ENCODE data around the gene HSD17B2.
A peak's percentile ranks its signal among the peaks of the same experiment; 100 is the strongest.

HSD17B2 gene

DNA sequence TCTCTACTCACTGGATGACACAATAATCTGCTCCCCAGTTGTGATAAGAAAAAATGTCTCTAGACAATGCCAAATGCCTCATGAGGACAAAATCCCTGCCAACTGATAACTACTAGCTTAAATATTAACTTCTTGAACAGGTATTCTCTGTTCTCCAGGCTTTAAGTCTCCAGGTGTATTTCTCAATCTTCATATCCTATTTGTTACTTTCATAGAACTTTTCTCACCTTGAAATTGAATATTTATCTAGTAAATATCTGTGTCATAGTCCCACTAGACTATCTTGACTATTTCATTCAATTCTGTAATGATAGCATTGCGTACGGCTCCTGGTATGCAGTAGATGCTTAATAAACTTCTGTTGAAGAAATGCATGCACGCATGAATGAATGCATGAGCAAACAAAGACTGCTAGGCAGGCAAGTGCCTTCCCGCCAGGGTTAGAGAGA lies 15.9 kb downstream of the HSD17B2 start:
- no peak for DNase-seq

DNA sequence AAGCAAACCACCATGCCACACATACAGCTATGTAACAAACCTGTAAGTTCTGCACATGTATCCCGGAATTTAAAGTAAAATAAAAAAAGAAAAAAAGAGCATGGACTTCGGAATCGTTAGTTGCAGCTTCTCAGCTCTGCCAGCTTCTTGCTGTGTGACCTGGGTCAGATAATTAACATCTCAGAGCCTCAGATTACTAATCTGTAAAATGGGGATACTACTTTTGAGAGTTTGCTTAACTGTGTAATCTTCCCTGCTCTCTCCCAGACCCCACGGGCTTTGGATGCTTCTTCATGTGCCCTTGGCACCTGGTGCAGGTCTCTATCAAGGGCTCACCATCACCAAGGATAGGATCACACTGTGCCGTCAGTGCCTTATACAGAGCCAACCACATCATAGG lies 16.6 kb downstream of the HSD17B2 start:
- DNase-seq, result no peak

DNA sequence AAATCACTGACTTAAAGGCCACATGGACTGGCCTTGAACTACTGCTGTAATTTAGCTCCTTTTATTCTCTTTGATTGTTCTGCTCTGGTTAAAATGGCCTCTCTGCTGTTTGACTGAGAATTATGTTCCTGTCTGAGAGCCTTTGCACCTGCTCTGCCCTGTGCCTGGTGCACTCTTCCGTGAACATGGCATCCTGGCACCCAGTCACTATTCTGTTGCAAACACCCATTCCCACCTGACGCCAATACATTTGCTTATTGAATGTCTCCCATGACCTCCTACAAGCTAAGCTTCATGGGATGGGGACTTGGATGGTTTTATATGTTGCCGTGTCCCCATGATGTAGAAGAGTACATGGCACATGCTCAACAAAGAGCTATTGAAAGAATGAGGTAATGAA lies 20.1 kb downstream of the HSD17B2 start:
- DNase-seq, result no peak

DNA sequence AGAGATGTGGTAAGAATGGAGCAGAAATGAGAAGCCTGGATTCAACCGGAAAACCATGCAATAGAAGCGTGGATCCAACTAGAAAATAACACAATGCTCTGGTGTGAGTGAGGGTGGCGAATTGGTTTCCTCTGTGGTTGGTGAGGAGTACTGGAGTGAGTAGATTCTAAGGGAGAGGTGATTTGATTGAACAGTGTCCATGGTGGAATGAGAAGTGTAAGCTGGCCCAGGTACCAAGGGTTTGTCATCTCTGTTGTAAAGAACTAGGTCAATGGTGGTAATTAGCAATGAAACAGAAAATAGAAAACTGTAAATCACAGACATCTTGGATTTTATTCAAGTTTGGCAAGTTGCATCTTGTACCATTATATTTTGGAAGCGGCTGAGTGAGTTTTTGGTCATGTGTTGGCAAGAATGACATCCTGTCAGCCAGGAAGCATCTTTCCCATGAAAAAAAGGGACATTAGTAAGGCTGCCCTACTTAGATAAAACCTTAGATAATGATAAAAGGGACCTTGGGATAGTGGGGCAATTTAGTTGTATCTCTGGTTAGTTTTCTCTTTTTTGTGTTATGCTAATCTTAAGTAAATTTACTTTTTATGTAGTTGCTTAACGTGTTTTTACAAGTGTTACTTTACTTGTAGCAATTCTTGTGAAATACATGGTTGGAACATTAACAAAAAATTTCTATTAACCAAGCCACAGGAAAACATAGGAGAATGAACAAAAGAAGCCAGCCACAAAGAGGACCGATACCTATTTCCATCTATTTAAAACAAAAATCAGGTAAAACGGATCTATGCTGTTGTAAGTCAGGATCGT lies 20.9 kb downstream of the HSD17B2 start:
- DNase-seq, result no peak

DNA sequence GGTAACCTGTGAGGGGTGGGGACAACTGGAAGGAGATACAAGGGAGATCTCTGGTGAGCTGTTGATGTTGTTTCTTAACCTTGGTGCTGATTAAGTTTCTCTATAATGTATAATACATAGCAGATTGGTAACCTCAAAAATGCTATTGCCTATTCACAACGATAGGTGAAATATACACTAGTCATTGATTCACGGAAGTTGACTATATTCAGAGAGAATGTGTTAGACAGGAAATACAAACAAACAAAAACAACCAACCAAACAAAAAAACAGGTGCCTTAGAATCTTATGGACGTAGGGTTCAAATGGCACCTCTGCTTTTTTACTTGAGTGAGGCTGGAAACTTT lies 21.5 kb downstream of the HSD17B2 start:
- no peak for DNase-seq

DNA sequence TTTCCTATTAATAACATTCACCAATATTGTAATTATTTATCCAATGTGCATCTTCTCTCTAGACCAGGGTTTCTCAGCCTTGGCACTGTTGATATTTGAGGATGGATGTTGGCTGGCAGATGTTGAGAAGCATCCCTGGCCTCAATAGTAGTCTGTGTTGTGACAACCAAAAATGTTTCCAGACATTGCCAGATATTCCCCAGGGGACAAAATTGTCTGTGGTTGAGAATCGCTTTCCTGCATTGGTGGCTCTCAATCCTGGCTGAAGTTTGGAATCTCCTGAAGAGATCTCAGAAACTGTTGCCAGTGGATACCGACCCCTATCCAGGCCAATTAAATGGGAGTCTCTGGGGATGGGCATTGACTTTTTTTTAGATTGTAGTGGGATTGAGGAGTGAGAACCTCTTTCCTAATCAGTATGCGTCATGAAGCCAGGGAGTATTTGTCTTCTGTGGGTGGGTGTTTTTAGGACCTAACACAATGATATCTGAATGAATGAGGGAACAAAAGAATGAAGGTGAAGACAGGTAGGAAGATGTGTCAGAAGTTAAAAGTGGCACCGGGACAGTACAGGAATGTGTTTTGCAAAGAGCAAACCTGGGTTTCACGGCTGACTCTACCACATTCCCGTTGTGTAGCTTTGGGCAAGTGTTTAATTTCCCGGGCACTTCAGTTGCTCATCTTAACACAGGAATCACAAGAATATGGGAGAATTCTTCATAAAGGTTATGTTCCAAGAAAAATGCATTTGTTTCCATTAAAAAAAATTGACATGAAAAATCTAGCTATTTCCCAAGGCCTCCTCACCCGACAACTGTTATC lies 24.3 kb downstream of the HSD17B2 start:
- no peak for DNase-seq

DNA sequence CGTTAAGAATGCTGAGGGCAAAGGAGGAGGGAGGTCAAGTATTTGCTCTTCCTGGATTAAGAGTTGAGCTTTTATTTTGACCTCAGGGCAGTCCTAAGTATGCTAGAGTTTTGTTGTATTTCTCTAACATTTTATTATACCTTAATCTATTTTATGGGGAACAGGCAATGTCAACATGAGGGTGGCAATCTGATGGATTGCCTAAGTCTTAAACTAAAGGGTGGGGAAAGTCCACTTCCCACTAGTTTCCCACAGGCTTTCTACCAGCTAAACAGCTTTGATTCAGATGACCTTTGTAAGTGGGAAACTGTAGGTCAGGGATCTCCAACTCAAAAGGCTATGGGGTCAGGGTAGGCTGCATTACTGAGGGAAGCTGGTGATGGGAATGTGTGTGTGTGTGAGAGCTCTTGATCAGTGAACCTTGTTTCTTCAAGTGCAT lies 24.9 kb downstream of the HSD17B2 start:
- no peak for DNase-seq

DNA sequence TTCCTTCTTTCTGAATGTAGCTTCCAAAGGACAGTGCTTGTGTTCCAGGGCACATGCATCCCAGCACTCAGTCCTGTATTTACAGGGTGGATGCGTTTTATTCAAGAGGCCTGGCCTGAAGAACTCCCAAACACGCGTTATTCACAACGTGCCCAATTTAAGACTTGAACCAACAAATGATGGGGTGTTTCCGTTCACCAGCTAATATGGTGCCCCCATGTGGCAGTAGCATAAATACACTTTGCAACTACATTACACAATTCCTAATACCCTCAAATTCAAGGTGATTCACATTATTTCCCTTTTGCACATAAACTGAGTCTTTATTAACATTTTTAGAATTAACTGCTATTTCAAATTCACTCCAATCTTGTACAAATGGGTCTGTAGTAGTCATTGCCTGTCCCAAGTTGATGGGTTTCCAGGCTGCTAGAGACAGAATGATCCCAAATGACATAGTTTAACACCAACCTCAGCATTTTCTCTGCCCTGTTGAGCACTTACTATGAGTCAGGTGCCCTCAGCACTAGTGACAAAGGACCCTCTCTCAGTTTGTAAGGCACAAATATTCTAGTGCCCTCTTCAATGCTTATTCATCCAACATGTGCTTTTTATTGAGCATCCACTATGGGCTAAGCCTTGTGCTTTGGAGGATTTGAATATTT lies 26.9 kb downstream of the HSD17B2 start:
- DNase-seq, result peak; percentile 4

DNA sequence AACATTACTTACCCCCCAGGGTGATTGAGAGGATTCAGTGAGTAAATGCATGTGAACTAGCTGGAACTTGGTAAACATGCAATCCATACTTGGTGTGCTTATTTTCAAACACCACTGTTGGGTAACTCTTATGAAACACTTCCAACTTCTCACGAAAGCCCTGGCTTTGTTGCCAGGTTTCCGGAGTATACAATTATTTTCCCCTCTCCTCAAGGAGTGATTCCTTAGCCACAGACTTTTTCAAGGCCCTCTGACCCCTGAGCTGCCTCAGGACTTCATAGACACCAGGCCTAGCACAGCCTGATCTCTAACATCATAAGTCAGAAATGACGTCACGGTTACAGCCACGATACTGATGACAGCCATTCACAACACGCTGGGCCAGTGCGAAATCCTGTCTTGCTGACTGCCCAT lies 27.6 kb downstream of the HSD17B2 start:
- no peak for DNase-seq

DNA sequence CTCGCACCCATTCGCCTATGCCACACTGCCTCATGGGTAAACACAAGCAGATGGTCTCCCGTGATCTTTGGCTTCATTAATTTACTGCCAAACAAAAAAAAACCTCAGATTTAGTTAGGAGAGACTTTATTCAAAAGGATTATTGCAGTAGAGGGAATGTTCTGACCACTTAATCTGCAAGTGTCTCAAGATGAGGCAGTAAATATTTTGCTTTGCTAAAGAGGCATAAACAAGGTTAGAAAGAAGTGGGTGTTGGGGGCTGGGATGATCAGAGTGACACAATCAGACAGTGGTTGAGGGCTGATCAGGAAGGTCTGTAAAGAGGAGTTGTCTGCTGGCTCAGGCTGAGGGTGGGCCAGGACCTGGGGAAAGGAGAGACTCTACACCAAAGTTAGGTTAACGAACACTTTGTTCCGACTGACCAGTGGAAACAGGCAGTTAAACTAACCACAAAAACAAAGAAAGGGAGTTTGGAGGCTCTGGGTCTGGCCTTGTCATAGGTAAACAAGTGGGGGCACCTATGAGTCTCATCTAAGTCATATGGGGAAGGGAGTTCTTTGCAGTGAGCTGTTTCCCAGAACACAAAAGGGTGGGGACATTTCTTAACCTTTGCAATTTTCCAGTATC lies 28.5 kb downstream of the HSD17B2 start:
- DNase-seq, result no peak

DNA sequence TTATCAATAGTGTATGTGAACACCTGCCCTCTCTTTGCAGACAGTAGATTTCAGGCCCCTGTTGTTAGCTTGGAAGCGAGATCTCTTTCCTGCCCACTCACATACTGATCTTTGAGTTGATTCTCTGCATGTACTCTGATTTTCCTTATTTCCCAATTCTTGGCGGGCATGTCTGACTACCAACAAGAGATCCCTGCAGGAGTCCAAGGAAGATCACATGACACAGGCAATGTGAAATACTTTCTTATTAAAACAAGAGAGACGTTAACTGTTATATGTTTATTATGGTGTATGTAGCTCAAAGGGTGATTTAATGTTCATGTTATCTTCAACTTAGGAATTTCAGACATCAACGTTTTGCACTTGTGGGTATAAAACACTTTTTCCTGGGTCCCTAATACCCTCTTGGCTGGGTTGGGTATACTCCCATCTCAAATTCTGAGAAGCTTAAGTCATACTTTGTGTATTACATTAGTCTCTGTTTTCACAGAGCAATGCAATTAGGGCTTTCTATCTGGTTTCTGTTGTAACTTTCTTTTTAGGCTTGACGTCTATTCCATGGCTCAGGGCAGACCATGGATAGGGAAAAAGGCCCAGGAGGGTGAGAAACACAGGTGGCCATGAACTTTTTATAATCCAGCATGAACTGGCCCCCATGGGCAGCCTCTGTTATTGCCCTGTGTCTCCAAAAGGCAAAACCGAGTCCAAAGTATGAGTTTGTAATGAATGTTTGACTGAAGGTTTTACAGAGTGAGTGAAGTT lies 32.2 kb downstream of the HSD17B2 start:
- DNase-seq, result no peak

DNA sequence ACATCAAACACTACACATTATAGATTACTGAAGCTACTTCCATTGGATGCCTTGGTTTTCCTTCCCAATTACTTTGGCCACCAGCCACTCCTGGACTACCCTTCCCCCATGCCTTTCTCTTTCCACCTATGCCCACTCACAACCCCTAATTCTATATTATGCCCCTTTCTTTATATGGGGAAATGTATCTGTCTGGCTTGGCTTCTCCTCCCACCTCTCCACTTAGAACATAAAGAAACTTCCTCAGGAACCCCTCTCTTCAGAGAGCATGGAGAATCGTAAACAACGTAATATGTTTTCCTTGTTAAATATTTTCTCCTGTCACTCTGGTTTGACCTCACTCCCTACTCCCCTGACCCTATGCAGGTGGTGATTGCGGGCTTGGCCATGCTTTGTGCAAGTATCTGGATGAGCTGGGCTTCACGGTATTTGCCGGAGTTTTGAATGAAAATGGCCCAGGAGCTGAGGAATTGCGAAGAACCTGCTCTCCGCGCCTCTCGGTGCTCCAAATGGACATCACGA lies 32.8 kb downstream of the HSD17B2 start:
- DNase-seq, result no peak

DNA sequence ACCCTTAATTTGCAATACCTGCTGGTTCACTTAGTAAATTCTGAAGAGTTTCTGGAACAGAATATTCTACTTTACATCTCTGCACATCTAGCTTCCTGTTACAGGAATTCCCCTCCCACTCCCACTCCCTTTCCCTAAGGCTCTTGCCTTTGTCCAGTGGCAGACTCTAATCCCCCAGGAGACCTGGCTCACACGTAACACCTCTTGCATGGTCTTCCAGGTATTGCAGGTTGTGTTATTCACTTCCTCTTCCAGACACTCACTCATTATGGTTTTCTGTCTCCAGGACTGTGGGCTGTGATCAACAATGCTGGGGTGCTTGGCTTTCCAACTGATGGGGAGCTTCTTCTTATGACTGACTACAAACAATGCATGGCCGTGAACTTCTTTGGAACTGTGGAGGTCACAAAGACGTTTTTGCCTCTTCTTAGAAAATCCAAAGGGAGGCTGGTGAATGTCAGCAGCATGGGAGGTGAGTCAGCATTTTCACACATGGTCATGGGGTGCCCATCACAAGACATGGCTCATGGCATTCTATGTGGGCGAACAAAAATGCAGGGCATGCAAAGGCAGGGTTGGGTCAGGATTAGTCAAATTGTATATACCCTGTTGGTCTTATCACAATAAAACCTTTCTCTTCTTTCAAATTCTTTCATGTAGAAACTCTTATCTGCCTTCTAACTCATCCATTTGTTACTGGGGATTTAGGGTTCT lies 35.8 kb downstream of the HSD17B2 start:
- DNase-seq, result no peak

DNA sequence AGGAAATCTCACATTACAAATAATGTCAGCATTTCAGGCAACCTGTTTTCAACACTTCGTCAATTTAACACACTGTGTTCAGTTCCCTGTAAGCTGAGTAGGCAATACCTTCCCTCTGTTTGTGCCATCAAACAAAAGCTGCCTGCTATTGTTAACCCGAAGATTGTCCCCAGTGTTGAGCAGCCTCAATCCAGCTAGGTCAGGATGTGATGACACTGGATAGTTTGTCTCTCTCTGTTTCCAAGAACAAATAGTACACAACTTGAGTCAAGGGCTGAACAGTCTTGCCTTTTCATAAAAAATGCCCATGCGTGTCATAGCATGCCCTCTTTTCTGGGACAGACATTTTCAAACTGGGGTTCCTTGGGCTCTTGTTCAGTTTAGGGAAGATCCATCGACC lies 36.4 kb downstream of the HSD17B2 start:
- no peak for DNase-seq

DNA sequence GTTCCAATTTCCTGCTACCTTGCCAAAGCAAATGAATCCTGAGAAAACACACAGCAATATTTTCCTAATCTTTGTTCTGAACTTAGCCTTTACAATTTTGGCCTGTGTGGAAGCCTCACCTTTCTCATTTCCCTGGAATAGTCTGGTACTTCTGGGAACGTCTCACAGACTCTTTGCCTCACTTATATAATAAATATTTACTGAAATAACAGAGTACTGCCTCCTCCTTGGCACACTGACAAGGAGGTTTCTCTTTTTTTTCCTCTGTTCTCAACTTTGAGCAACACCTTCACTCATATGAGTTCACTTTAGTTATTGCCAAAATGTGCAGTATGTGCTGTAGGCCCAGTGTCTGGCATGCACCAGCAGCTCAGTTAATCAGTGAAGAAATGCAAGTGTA lies 37.3 kb downstream of the HSD17B2 start:
- DNase-seq, result no peak

DNA sequence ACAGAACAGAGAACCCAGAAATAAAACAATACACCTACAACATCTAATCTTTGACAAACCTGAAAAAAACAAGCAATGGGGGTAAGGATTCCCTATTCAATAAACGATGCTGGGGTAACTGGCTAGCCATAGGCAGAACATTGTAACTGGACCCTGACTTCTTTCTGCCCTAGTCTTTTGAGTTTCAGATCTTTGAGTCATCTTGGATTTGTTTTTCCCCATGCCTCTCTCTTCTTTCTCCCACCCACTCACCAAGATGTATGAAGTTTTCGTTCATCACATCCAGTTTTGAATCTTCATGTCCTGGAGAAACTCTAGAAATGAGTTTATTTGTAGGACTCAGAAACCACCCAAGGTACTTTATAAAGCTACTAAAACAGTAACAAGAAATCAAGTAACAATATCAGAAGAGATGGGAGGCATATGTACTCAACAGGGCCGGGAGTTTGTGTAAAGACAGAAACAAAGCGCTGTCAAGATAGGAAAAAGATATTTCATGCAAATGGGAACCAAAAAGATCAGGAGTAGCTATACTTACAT lies 39.0 kb downstream of the HSD17B2 start:
- DNase-seq, result no peak

DNA sequence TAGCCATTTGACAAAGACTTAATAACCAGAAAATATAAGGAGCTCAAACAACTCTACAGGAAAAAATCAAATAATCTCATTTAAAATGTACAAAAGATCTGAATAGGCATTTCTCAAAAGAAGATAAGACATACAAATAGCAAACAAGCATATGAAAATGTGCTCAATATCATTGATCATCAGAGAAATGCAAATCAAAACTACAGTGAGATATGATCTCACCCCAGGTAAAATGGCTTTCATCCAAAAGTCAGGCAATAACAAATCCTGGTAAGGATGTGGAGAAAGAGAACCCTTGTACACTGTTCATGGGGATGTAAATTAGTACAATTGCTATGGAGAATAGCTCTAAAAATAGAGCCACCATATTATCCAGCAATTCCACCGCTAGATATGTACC lies 43.1 kb downstream of the HSD17B2 start:
- DNase-seq, result no peak

DNA sequence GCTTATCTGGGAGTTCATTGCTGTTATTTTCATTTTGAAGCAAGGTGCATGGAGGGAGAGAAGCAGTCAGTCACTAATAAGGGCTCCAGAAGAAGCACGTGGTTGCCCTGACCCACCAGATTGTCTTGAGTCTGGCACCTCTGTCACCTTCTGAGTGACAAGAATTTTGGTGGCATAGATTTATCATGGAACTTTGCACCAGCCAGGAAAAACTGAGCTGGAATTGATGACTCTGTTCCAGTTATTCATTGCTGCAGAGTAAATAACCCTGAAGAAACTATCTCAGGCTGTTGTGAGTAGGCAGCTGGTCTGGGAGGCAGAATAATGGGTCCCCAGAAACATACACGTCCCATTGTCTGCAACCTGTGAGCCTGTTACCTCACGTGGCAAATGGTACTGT lies 44.8 kb downstream of the HSD17B2 start:
- DNase-seq, result no peak

DNA sequence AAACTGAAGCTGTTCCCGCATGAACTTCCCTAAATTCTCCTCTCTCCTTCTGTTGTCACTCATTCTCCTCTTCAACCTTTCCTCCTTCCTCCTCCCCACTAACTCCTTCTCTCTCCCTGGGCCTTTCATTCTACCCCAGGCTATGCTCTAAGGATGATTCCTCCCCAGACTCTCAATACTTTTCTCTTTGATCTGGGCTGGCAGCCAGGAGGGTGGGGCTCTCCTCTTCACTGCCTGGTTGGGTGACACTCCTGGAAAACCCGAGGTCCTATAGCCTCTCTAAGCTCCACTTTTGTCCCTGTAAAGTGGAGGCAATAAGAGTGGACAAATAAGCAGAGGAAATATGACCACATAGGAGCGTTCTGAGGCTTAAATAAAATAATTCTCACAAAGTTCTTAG lies 46.2 kb downstream of the HSD17B2 start:
- DNase-seq, result no peak

DNA sequence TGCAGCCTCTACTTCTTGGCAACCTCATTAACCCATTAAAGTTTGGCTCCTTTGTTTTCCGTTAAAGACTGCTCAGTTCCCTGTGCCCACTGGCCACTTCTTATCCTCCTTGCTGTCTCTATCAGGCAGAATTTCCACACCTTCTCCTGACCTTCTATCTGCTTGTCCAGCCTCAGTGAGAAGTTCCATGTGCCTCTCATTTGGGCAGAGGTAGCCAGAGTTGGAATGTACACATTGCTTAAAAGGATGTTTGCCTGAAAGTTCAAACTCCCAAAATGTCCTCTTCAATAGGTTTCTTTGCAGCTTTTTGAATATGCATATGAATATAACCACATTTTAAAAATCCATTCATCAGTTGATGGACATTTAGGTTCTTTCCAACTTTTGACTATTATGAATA lies 47.0 kb downstream of the HSD17B2 start:
- DNase-seq, result no peak

DNA sequence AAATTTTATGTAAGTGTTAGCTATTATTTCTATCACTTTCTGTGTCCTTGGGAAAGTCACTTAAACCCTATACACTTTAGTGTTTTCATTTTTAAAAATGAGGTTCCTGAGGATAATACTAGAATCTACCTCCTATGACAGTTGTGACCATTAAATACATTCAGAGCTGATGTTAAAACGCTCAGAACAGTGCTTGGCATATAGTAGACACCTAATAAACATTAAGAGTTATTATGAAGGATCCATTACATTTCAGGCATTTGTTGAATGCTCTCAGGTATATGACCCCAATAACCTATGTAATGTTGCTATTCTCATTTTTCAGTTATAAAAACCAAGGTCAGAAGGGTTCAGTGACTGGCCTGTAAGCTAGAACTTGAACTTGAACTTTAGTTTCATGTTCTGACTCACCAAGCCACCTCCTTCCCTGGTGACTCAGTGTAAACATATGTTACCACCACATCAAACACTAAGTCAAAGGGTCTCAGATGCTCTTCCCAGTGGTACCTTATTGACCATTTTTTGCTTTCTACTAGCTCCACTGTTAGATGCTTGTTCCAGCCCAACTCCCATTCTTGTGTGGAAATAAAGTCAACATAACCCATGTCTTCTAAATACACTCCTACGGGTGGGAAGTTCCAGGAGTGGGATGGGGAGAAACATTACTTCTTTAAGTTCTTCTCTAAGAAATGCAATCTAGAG lies 47.6 kb downstream of the HSD17B2 start:
- no peak for DNase-seq

Data from CD4-positive, alpha-beta T cell treated with Interleukin-12 subunit alpha and Interleukin-12 subunit beta, for 1 hour (primary cell).